Jurkat, Clone E6-1 (cell line): ENCODE results near the gene NDUFS8.

Source experiments
- DNase-seq: peaks from one replicate; pipeline ENCODE4 v3.0.0-alpha.2; 2011; ENCODE audit warnings: low read depth, low spot score
- H3K4me3 ChIP-seq: 2 replicates; pipeline ENCODE4 v1.5.1; 2011; ENCODE audit warnings: mild to moderate bottlenecking, low read length, control low read depth, moderate library complexity

NDUFS8 gene

DNA sequence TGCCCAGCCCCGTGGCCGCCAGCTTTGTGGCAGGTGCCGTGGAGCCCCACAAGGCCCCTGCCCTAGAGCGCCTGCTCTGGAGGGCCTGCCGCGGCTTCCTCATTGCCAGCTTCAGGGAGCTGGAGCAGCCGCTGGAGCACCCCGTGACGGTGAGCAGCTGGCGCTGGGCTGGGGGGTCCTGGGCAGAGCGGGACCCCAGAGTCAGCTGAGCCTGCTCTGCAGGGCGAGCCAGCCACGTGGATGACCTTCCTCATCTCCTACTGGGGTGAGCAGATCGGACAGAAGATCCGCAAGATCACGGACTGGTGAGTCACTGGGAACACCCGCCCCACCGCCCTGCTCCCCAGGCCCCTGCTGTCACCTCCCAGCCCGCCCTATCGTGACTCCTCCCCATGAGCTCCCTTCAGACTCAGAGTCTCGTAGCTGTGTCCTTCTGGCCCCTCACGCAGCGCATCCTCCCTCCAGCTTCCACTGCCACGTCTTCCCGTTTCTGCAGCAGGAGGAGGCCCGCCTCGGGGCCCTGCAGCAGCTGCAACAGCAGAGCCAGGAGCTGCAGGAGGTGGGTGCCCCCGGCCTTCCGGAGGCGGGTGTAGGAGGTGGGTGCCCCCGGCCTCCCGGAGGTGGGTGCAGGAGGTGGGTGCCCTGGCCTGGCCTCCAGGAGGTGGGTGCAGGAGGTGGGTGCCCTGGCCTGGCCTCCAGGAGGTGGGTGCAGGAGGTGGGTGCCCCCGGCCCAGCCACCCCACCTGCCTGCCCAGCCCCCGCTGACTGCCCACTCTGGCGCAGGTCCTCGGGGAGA is 13.1 kb downstream of the NDUFS8 start:
- DNase-seq: no peak
- H3K4me3 ChIP-seq: no peak overlapping the region

DNA sequence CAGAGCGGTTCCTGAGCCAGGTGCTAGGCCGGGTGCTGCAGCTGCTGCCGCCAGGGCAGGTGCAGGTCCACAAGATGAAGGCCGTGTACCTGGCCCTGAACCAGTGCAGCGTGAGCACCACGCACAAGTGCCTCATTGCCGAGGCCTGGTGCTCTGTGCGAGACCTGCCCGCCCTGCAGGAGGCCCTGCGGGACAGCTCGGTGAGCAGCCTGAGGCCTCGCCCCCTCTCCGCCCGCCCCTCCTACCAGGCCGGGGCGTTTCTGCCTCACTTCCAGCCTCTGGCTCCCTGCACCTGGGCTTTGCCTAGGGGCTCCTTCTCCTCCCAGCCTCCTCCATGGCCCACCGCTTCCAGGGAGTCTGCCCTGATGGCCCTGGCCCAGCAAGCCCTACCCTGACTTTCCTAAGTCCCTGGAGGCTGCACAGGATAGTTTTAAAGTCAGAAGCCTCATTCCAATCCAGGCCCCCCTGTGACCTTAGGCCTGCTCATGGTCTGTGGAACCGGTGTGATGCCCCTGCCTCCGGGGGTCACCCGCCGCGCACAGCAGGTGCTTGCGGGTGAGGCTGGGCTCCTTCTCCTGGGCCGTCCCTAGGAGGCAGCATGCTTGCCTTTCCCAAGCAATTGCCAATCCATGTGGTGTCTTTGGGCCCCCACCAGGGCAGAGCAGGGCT is 13.8 kb downstream of the NDUFS8 start:
- H3K4me3 ChIP-seq: no peak overlapping the region
- no peak for DNase-seq

DNA sequence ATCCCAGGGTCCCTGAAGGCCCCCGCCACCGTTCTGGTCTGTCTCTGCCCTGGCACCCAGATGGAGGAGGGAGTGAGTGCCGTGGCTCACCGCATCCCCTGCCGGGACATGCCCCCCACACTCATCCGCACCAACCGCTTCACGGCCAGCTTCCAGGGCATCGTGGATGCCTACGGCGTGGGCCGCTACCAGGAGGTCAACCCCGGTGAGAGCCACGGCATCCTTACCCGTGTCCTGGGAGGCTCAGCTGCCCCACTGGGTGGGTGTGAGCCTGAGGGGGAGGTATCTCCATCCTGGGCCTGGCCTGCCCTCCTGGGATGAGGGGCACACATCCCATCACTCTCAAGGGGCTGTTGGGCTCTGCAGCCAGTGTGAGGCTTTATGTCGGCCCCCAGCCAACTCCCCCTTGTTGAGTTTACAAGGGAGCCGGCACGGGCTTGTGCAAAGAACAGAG is 14.4 kb downstream of the NDUFS8 start:
- no peak overlapping the region for H3K4me3 ChIP-seq
- DNase-seq: no peak

DNA sequence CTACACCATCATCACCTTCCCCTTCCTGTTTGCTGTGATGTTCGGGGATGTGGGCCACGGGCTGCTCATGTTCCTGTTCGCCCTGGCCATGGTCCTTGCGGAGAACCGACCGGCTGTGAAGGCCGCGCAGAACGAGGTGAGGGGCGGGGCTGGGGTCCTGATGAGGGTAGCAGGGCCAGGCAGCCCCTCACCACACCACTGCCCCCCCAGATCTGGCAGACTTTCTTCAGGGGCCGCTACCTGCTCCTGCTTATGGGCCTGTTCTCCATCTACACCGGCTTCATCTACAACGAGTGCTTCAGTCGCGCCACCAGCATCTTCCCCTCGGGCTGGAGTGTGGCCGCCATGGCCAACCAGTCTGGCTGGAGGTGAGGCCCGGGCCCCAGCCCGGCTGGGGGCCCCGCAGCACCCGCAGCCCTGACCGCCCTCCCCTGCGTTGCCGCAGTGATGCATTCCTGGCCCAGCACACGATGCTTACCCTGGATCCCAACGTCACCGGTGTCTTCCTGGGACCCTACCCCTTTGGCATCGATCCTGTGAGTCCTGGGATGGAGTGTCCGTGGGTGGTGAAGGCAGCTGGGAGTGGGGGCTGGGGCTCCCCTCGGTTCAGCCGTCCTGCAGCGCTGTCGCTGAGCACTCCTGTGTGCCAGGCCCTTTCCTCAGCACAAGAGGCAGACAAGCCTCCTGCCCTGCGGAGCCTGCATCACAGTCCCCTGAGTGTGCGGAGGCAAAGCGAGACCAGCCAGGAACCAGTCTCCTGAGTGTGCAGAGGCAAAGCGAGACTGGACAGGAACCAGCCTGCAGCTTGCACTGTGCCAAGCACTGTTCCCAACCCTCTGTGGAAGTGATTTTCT is 17.2 kb downstream of the NDUFS8 start:
- no peak overlapping the region for H3K4me3 ChIP-seq
- no peak for DNase-seq

DNA sequence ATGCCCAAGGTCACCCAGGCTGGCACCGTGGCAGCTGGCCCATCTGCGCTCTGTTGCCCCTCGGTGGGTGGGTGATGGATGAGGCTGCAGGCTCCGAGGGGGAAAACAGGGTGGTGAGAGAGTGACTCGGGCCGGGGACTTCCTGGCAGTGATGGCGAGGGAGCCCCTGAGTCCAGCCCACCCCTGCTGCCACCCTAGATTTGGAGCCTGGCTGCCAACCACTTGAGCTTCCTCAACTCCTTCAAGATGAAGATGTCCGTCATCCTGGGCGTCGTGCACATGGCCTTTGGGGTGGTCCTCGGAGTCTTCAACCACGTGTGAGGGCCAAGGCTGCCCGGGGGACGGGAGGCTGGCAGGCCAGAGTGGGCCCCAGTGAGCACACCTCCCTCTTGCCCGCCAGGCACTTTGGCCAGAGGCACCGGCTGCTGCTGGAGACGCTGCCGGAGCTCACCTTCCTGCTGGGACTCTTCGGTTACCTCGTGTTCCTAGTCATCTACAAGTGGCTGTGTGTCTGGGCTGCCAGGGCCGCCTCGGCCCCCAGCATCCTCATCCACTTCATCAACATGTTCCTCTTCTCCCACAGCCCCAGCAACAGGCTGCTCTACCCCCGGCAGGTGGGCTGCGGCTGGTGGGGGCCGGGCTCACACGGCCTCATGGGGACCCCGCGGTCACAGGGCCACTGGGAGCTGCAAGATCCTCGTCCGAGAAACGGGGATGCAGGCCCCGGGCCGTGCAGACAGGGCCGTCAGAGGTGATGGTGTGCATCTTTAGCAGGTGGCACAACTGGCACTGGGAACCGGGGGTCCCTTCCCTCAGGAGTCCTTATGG is 18.4 kb downstream of the NDUFS8 start:
- no peak overlapping the region for H3K4me3 ChIP-seq
- DNase-seq: no peak

DNA sequence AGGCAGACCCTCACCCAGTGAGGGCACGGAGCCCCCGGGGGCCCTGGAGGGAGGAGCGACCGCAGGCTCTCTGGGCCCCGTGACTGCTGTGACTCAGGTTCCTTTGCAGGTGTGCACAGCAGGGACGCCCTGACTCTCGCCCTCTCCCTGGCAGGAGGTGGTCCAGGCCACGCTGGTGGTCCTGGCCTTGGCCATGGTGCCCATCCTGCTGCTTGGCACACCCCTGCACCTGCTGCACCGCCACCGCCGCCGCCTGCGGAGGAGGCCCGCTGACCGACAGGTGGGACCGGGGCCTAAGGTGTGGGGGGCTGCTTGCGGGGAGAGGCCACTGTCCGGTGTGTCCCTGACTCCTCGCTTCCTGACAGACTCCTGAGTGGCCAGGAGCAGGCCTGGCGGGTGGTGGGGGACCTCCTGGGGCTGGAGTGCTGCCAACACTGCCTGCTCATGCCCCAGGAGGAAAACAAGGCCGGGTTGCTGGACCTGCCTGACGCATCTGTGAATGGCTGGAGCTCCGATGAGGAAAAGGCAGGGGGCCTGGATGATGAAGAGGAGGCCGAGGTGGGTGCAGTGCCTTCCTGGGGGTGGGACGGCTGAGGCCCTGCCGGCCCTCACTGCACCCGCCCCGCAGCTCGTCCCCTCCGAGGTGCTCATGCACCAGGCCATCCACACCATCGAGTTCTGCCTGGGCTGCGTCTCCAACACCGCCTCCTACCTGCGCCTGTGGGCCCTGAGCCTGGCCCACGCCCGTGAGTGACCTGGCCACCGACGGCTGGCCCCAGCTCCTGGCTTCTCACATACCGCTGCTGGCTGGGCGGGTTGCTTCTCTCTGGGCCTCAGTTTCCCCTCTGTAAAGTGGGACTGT is 19.3 kb downstream of the NDUFS8 start:
- H3K4me3 ChIP-seq: no peak overlapping the region
- no peak for DNase-seq

DNA sequence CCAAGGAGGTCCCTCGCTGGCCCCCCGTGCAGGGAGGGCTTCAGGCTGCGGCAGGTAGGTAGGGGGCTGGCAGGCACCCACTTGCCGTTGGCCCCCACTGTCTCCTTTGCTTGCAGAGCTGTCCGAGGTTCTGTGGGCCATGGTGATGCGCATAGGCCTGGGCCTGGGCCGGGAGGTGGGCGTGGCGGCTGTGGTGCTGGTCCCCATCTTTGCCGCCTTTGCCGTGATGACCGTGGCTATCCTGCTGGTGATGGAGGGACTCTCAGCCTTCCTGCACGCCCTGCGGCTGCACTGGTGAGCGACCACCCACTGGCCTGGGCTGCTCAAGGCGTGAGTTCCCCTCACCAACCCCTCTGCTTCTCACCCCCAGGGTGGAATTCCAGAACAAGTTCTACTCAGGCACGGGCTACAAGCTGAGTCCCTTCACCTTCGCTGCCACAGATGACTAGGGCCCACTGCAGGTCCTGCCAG is 19.9 kb downstream of the NDUFS8 start:
- DNase-seq: no peak
- no peak overlapping the region for H3K4me3 ChIP-seq

DNA sequence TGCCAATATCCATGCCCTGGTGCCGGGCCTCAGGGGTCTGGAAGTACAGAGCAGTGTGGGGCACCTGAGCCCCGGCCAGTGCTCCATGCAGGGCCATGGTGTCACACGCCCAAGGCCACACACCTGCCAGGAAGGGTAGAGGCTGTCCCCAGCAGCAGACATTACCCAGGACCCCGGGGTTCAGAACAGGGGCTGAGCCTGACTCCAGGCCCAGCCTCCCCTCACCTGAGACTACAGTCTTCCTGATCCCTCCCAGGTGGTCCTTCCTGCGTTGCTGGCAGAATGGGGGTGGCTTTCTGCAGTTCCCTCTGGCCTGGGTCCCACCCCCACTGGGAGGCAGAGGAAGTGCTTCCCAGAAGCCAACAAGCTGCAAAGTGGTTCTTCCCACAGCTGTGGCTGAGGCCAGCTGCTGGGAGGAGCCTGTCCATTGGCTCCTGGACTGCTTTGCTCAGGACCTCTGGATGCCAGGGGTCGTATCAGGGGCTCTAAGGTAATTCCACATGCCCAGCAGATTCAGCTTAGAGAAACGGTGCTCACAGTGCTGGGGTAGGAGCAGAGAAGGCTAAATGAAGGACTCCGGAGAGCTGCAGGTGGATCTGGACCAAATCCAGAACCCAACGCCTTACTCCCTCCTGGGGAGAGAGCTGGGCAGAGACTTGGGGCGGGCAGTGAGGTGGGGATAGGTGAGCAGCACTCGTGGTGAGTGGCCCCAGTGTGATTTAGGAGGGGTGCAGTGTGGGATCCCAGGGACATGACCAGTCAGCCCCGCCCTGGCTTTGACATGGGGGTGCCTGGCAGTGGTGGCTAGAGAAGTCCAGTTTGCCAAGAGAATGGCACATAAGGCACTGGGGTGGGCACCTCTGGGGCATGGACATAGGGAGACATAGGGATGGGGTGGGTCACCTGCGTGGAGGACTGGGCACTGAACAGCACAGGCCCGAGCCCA is 21.0 kb downstream of the NDUFS8 start:
- no peak for DNase-seq
- no peak overlapping the region for H3K4me3 ChIP-seq

DNA sequence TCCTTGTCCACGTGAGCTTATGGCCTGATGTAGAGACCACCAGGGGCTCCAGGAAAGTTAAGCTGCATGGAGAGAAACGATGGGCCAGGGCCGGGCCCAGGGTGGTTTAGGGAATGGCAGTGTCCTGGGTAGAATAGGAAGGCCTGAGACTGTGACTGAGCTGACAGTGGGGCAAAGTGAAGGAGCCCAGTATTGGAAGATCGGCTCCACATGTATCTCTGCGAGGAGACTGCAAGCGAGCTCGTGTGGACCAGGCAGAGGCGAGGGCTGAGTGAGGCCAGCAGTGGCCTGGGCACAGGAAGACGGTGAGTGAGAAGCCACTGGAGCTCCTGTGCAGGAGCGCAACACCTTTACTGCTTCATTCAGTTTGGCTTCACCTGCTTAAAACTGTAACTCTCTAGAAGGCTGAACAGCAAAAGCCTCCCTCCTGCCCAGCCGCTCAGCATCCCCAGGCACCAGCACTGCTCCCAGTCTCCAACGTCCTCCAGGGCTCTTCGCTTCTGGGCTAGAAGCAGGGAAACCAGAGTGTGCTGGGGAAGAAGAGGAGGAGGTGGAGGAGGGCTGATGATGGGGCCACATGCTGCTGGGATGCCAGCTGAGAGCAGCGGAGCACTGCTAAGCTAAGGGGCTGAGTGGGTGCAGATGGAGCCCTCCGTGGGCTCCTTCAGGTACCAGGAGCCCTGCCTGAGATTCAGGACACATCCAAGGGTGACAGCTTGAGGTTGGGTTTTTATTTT is 21.8 kb downstream of the NDUFS8 start:
- no peak overlapping the region for H3K4me3 ChIP-seq
- DNase-seq: no peak

DNA sequence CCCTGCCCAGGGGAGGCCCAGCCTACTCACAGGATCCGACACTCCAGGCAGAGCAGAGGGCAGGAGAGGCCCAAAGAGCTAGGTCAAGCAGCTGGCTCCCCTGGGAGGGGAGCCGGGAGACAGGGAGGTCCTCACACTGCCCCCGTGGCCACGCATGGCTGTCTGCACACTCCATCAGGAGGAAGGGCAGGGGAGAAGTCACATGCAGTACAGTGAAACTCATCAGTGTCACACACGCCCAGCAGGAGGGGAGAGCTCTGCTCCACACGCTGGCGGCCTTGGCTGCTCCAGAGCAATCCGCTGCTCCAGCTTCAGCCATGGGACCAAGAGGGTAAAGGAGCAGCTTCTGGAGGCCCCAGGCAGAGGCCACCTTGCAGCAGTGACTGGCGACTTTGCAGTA is 22.6 kb downstream of the NDUFS8 start:
- DNase-seq: no peak

DNA sequence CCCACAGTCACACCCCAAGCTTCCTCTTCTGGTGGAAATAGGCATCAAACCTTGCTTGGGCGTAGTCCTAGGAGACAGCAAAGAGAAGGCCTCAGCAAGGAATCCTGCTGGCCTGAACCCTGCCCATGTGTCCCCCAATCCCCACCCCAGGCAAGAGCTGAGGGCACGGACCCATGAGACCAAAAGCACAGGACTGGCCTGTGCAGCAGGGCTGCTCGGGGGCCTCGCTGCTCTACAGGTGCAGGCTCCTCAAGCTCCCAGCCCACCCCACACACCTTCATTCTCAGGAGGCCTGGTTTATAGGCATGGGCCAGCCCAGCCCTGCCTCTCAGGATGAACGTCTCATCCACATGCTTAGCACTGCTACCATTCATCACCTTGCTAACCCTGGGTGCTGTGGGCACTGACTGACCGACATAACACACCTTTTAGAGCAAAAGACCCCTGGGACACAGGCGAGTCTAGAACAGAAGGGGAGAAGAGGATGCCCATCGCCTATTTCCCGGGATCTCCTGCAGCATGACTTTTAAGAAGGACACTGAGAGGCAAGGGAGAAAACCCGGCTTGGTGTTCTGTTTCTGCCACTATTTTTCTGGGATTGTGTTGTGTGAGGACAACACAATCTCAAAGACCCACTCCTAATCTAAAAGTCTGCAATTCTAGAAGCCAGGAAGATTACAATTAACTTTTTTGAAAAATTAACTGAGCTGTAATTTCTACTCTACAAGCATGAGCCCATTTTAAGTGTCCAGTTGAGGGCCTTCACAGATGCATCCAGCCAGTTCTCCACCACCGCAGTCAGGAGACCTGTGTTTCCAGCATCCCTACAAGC is 23.7 kb downstream of the NDUFS8 start:
- no peak for DNase-seq
- no peak overlapping the region for H3K4me3 ChIP-seq

More for the DNA sequence above, 22.6 kb downstream of the NDUFS8 start:
- H3K4me3 ChIP-seq: no peak overlapping the region

DNA sequence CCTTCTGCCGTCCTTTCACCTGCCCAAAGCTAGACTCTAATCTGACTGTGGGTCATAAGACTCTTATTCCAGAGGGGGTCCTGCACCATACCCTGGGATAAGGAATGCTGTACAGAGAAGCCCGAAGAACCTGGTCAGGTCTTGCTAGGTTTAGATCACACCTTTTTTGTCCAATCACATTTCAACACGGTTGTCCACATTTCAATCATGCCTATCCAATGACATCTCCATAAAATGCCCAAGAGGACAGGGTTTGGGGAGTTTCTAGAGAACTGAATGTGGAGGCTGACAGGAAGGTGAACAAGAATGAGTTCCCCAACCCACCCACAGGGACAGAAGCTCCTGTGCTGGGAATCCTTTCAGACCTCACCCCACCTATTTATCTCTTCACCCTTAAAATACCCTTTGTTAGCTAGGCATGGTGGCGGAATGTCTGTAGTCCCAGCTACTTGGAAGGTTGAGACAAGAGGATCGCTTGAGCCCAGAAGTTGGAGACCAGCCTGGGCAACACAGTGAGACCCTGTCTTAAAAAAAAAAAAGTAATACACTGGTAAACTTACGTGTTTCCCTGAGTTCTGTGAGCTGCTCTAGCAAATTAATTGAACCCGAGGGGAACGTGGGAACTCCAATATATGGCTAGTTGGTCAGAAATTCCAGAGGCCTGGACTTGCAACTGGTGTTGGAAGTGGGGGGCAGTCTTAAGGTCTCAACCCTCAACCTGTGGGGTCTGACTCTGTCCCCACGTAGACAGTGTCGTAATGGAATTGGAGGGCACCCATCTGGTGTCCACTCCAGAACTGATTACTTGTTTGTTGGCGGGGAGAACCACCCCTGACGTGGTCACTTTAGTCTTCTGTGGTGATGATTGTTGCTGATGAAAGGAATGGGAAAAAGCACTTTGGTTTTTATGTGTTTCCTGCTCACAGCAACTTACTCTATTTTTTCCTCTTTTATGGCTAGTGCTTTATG is 26.1 kb downstream of the NDUFS8 start:
- DNase-seq: no peak
- no peak overlapping the region for H3K4me3 ChIP-seq

DNA sequence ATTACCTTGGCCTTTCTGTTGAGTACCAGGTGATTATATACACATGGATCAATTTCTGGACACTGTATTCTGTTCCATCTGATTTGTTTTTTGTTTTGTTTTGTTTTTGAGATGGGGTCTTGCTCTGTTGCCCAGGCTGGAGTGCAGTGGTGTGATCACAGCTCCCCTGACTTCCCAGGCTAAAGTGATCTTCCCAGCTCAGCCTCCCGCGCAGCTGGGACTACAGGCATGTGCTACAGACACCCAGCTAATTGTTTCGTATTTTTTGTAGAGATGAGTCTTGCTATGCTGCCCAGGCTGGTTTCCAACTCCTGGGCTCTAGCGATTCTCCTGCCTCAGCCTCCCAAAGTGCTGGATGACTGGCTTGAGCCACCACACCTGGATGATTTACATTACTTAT is 27.3 kb downstream of the NDUFS8 start:
- no peak for DNase-seq
- H3K4me3 ChIP-seq: no peak overlapping the region

DNA sequence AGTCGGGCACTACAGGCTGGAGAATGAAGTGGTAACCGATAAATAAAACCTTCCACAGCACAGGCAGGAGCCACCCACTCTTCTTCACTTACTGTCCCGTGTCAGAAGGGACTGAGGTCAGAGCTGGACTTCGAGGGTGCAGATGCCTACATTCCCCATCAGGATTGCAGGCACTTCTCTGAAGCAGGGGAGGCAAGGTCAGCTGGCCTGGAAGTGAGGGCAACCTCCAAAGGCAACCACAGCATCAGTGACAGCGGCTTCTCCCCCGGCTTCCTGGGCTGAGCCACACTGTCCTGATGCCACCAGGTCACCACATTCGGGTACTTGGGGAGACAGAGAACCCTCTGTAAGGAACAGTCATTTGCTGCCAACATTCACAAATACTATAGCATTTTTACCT is 31.0 kb downstream of the NDUFS8 start:
- no peak overlapping the region for H3K4me3 ChIP-seq
- no peak for DNase-seq
